ENCODE results near the gene GABRB3.
A peak's percentile ranks its signal among the peaks of the same experiment; 100 is the strongest.

GABRB3 gene

DNA sequence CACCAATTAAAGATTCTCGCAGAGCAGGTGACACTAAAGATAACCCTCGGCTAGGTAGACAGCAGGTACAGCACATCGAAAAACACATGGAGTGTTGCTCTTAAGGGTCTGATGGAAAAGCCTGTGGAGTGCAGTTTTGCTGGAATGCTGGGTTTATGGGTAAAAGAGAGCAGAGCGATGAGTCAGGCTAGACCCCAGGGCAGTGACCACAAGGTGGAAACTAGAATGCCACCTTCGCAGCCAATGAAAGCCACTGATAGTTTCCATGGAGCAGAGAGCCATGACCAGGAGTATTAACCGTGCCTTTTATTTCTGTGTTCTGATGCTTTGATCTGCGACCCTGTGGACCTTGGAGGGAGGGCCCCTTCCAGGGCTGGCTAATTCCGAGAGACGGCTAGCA, 149.8 kb downstream of the GABRB3 start:
- no peak for DNase-seq

DNA sequence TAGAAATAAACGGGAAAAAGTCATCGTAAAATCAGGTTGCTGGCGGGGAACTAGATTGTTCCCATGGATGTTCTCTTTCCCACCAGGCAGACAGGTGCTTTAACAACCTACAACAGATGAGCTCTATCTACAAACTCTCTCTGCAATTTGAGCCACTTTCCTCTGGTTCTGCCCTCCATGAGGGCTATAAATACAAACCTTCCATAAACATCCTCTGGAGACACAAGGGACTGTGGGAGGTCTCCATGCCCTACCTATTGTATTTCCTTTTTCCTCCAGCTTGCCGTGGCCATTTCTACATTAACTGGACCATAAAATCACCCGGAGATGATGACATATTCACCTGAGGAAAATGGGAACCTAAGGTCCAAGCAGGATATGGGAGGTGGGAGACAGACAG, 151.1 kb downstream of the GABRB3 start:
- no peak for DNase-seq

GRCh38 chr15:26620528-26621458, 152.1 kb downstream of the GABRB3 start:
- DNase-seq, result no peak

- DNase-seq, result no peak
These were observed 157.0 kb downstream of the GABRB3 start for GRCh38 chr15:26615927-26616302.

- no peak for DNase-seq
These were observed 157.5 kb downstream of the GABRB3 start for GRCh38 chr15:26615188-26615926.

- DNase-seq, result no peak
These were observed 158.1 kb downstream of the GABRB3 start for GRCh38 chr15:26614734-26615133.

DNA sequence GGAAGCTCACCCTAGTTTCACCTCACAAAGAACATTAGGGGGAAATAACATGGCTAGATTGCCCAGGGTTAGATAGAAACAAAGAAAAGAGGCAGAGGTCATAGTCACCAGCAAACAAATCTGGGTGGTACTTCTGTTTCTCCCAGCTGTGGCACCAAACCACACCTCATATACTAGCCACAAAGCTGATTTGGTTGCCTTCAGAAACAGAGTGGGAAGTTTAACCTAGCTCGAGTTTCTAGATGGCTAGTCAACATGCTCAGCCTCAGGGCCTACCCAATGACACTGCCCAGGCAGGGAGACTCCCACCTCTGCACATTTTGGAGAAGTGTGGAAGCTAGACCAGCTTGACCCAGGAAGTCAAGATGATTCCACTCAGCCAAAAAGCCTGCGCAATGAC, 174.2 kb downstream of the GABRB3 start:
- no peak for DNase-seq

- DNase-seq, result no peak
These were observed 177.3 kb downstream of the GABRB3 start for GRCh38 chr15:26595611-26596010.

DNA sequence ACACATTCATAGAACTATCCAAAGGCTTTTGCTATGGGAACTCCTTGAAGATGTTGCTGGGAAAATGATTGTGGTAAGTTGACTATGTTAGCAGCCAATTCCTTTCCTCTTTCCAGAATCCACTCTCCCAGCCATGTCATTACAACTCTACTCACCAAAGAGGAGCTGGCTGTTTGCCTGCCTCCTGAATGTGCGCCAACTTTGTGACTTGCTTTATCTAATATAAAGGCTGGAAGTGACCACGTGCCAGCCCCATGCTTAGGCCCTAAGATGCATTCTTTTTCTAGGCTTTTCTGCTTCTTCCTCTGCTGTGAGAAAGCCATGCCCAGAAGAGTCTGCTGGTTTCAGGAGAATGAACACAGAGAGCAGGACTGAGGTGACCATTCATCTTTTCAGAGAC, 182.2 kb downstream of the GABRB3 start:
- DNase-seq, result peak; percentile 0

DNA sequence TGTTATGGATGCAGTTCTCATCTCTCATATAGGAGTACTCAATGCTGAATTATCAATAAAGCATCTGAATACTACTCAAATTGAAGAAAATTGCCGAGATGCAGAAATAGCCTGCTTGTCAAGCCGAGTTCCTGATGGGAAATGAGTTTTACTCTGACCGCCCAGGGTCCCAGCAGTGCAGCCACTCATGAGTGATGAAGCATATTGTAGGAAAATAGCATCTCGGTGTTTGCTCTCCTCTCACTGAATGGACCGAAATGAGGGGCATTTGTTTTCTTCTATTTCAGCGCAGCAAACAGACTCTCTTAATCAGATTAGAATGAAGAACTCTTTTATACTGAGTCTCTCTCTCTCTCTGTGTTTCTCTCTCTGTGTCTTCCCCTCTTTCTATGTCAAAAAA, 190.0 kb downstream of the GABRB3 start:
- no peak for DNase-seq

- DNase-seq, result no peak
These were observed 191.9 kb downstream of the GABRB3 start for GRCh38 chr15:26580943-26581342.

GRCh38 chr15:26572602-26573350, 200.1 kb downstream of the GABRB3 start:
- peak; percentile 53 for DNase-seq

DNA sequence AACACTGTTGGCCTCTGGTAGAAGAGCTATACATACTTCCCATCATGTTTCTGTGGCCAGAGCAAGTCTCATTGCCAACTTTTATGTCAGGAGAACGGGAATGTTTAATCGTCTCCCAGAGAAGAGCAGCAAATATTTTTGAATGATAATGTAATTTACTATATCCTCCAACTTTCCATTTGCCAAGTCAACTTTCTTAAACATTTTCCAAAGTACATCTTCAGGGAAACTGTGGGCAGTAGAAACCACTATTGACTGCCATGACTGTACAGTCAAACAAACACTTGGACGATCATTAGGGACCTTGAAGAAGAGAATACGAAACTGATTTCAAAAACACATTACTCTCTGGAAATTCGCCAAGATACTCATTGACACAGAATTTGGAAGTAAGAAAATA, 201.5 kb downstream of the GABRB3 start:
- peak; percentile 2 for DNase-seq

- no peak for DNase-seq
These were observed 207.3 kb downstream of the GABRB3 start for GRCh38 chr15:26565542-26565941.

GRCh38 chr15:26564361-26564760, 208.5 kb downstream of the GABRB3 start:
- no peak for DNase-seq

DNA sequence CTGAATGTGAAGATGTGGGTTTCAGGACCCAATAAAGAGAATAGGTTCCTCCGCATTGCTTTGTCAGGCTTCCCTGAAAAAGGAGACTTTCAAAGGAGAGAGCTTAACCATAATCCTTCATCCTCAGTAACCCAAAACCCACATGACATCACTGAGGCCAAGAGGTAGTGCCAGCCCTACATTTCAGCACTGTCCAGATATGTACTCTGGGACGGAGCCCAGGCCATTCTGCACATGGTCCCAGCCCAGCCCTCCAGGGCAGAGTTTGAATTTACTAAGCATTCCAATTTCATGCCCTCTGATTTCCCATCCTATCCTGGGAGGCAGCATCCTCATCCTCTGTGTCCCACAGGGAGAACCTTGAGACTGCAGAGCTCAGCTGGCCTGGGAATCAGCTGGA, 210.5 kb downstream of the GABRB3 start:
- DNase-seq, result no peak

- DNase-seq, result no peak
These were observed 211.0 kb downstream of the GABRB3 start for GRCh38 chr15:26561896-26562295.

DNA sequence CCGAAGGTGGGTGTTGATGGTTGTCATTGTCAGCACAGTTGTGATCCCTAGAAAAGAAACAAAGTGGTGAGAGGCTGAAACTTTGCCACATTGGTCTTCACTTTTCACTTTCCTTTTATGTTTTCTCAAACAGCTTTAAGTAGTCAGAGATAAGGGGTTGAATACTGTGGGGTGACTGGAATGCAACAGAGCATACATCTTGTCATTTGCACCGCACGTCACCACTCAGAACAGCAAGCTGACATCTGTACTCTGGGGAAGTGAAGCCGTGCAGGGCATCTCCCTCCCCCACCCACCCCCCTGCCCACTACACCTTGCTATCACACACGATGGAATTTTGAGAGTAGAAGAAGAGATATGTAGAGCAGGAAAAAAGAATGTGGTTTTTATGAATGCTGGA, 211.7 kb downstream of the GABRB3 start:
- no peak for DNase-seq

DNA sequence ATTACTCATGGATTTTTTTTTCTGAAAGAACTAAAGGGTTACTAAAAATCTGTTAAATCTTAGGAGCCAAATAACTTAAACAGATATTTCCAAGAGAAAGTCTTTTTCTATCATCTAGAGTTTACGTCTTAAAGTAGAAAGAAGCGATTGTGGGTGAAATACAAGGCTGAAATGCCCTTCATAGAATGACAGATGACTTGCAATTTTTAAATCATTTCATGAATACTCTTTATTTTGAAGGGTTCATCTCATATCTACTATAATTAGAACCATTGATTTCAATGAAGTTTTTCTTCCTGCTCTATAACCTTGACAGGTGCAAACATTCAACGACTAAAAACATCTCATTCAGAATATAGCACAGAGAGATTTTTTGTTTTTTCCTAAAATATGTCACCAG, 217.0 kb downstream of the GABRB3 start:
- DNase-seq, result no peak

DNA sequence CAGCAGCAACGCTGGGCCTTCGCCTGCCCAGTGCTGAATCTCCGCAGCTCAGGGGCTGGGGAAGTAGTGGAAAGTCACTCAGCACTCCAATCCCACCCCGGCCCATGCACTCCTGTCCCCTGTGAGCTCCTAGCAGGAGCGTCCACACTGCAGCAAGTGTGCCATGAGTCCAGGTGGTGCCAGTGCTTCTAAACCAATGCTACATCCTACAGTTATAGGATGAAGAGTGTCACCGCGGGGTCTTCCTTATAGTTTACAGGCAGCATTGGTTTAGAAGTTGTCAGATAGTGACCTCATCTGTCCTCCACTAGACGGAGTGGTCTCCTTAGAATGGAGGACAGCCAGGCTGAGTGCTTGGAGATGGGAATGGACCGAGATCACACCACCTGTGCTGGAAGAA, 221.4 kb downstream of the GABRB3 start:
- DNase-seq, result no peak

DNA sequence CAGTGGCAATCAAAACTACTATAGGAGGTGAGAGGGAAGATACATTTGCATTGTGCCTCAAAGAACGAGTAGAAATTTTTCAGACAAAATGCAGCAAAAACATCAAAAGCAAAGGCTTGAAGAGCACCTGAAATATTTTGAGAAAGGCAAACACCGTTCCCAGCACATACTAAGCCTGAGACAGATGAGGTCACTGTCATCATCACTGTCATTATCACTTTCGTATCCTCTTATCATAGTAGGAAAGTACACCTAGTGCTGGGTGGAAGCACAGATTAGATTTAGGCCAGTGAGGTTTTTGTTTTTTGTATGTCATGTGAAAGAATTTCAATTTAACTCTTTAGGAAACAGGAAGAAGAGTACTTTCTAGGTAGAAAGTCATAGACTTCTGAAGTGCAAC, 222.0 kb downstream of the GABRB3 start:
- DNase-seq, result no peak

DNA sequence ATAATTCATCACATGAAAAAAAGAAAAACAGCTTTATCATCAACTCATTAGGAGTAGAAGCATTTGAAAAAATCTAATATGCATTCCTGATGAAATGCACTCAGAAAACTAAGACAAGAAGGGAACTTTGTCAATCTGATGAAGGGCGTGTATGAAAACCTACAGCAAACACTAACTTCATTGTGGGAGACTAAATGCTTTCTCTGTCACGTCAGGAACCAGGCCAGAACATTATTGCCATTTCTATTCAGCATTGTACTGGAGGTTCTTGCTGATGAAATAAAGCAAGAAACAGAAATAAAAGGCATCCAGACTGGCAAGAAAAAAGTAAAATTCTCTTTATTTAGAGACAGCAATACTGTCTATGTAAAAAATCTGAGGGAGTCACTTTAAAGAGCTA, 235.2 kb downstream of the GABRB3 start:
- DNase-seq, result no peak

- no peak for DNase-seq
These were observed 241.4 kb downstream of the GABRB3 start for GRCh38 chr15:26531489-26531888.

DNA sequence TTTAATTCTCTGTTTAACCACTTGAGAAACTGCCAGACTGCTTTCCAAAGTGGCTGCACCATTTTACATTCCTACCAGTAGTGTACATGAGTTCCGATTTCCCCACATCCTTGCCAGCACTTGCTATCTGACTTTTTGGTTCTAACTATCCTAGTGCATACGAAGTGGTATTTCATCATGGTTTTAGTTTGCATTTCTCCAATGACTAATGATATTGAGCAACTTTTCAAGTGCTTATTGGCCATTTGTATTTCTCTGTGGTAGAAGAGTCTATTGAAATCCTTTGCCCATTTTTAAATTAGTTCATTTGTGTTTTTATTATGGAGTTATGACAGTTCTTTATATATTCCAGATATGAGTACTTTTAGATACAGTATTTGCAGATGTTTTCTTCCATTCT, 247.8 kb downstream of the GABRB3 start:
- DNase-seq, result no peak
